B cell (primary cell): ENCODE measurements around the gene RIN3. TPM values are rescaled to one million over a fixed set of nuclear protein-coding genes. Genes with fewer than 3 reads are reported as not detected.

Source experiments
- ATAC-seq: fragments of 200-7000 bp; cut with Tn5 transposase; one replicate; pipeline ENCODE4 v1.10.0; 2021; ENCODE audit warnings: low read depth, mild to moderate bottlenecking, moderate number of reproducible peaks, moderate library complexity
- CTCF ChIA-PET: fragments of 350-600 bp; sonication (Branson Sonifier 250); formaldehyde crosslinking; loops from one replicate; lab custom pipeline; 2021; ENCODE audit warnings: antibody characterized with exemption, inconsistent platforms; lab: Charles Lee
- POLR2A ChIA-PET: fragments of 350-600 bp; sonication (Branson Sonifier 250); formaldehyde crosslinking; loops from one replicate; lab custom pipeline; 2021; ENCODE audit warnings: antibody characterized with exemption; lab: Charles Lee
- DNase-seq: peaks from one replicate; pipeline ENCODE4 v3.0.0; 2013
- H2AFZ ChIP-seq: 2 replicates; pipeline ENCODE4 v1.6.1; 2012; ENCODE audit warnings: mild to moderate bottlenecking, low read depth, low read length; ENCODE audit not compliant: insufficient read depth, poor library complexity, severe bottlenecking
- H3K27ac ChIP-seq, 2 donors: 1 replicate in 1 of 2; 2 replicates in 1 of 2; pipeline ENCODE4 v1.5.1; 2012 to 2013; ENCODE audit warnings: low read length in 2 of 2, mild to moderate bottlenecking in 2 of 2, moderate library complexity in 1 of 2
- H3K27me3 ChIP-seq, 4 experiments: fragments of 200-600 bp in 1 of 4; sonication (generic) in 1 of 4; replicated peaks in 1 of 4; 1 replicate in 2 of 4; 2 replicates in 2 of 4; pipeline versions ENCODE4 v1.6.1 to v1.7.0; 2013 to 2016; ENCODE audit warnings: low read length in 3 of 4, mild to moderate bottlenecking in 2 of 4, mixed read lengths in 1 of 4, moderate library complexity in 1 of 4; ENCODE audit not compliant: insufficient read depth in 4 of 4, control insufficient read depth in 3 of 4; ENCODE audit errors: control extremely low read depth in 1 of 4
- H3K36me3 ChIP-seq, 2 experiments: replicated peaks in 1 of 2; 1 replicate in 1 of 2; 2 replicates in 1 of 2; pipeline versions ENCODE4 v1.6.1 to v1.7.1; 2013; ENCODE audit warnings: low read length in 1 of 2; ENCODE audit not compliant: insufficient read depth in 2 of 2, control insufficient read depth in 1 of 2; ENCODE audit errors: control extremely low read depth in 1 of 2, extremely low read depth in 1 of 2
- H3K4me1 ChIP-seq, 2 donors: fragments of 200-600 bp in 1 of 2; sonication (generic) in 1 of 2; 1 replicate in 1 of 2; 2 replicates in 1 of 2; pipeline versions ENCODE4 v1.5.1 to v1.6.1; 2013 to 2017; ENCODE audit warnings: low read length in 2 of 2; ENCODE audit not compliant: control insufficient read depth in 2 of 2, insufficient read depth in 2 of 2
- H3K4me2 ChIP-seq: replicated peaks from 2 replicates; pipeline ENCODE3; 2012; ENCODE audit warnings: mild to moderate bottlenecking, low read depth, low read length; ENCODE audit not compliant: poor library complexity, severe bottlenecking
- H3K4me3 ChIP-seq, 5 experiments: fragments of 200-600 bp in 1 of 5; sonication (generic) in 1 of 5; 1 replicate in 3 of 5; 2 replicates in 2 of 5; pipeline versions ENCODE4 v1.5.1 to v1.7.0; 2011 to 2016; ENCODE audit warnings: low read length in 4 of 5, mild to moderate bottlenecking in 4 of 5, low read depth in 2 of 5, control low read depth in 1 of 5, moderate library complexity in 1 of 5; ENCODE audit not compliant: insufficient read depth in 1 of 5; ENCODE audit errors: control extremely low read depth in 1 of 5, extremely low read depth in 1 of 5
- H3K79me2 ChIP-seq: fragments of 200-600 bp; sonication (generic); one replicate; pipeline ENCODE4 v1.6.0; 2016; ENCODE audit warnings: low read length; ENCODE audit not compliant: control insufficient read depth, insufficient read depth
- H3K9ac ChIP-seq: fragments of 200-600 bp; sonication (generic); 2 replicates; pipeline ENCODE4 v1.6.1; 2017; ENCODE audit warnings: mild to moderate bottlenecking, low read length, moderate library complexity
- H3K9me3 ChIP-seq, 3 donors: one replicate each; pipeline versions ENCODE4 v1.6.1 to v1.7.1; 2013; ENCODE audit warnings: low read length in 2 of 3; ENCODE audit not compliant: control insufficient read depth in 2 of 3, insufficient read depth in 1 of 3; ENCODE audit errors: control extremely low read depth in 1 of 3
- H4K20me1 ChIP-seq: 2 replicates; pipeline ENCODE4 v1.6.0; 2012; ENCODE audit warnings: mild to moderate bottlenecking, low read length; ENCODE audit not compliant: insufficient read depth, control insufficient read depth, poor library complexity, severe bottlenecking
- H3K27ac Mint-ChIP-seq: one replicate; pipeline ENCODE4 v1.8.0; 2021; ENCODE audit warnings: mixed read lengths
- H3K27me3 Mint-ChIP-seq: one replicate; pipeline ENCODE4 v1.8.0; 2021; ENCODE audit warnings: mixed read lengths
- H3K4me1 Mint-ChIP-seq: one replicate; pipeline ENCODE4 v1.8.0; 2021; ENCODE audit warnings: mixed read lengths
- H3K4me3 Mint-ChIP-seq: one replicate; pipeline ENCODE4 v1.8.0; 2021; ENCODE audit warnings: mixed read lengths
- H3K9me3 Mint-ChIP-seq: one replicate; pipeline ENCODE4 v1.8.0; 2022; ENCODE audit warnings: mixed read lengths; ENCODE audit not compliant: insufficient read depth
- EZH2 ChIP-seq: IDR thresholded peaks from 2 replicates; pipeline ENCODE4 v1.6.1; 2012; ENCODE audit warnings: borderline replicate concordance, low read depth, mild to moderate bottlenecking, moderate library complexity, low read length; ENCODE audit not compliant: insufficient read depth, poor library complexity, severe bottlenecking
- WGBS: methylation state at CpG from one replicate; pipeline ENCODE4 v1.1.5; 2013; ENCODE audit warnings: missing lambda C conversion rate; ENCODE audit not compliant: insufficient coverage; 5-methylcytosine and 5-hydroxymethylcytosine counted together
- intact Hi-C: fragments of 100-400 bp; cut with micrococcal nuclease; formaldehyde crosslinking; loops from one replicate; pipeline ENCODE4 v1.10.0; 2022
- polyA plus RNA-seq: library from polyadenylated mRNA; depleted of rRNA; stranded (reverse); fragments of >200 nt; gene quantifications from 2 replicates; pipeline ENCODE4 v1.2.3, GENCODE V29; 2012
- total RNA-seq, 2 donors: library from RNA; stranded (reverse); fragments of 120-200 nt in 1 of 2; gene quantifications; 1 replicate in 1 of 2; 2 replicates in 1 of 2; pipeline versions ENCODE4 v1.2.3 to v1.2.4, GENCODE V29; 2013 to 2022
- TF ChIP-seq, protein P1 (sequence below): fragments of 200-600 bp; IDR thresholded peaks from one replicate; pipeline ENCODE4 v1.8.0; 2022; ENCODE audit warnings: antibody characterized with exemption, mild to moderate bottlenecking

RIN3 gene
- total and polyA plus RNA-seq, 2 donors (not counting 1 experiment from before 2014, with no cell fraction given), result 62.1 to 123 TPM

GRCh38 chr14:92470215-92470614 lies 43.4 kb upstream of the RIN3 start:
- Histone ChIP-seq H3K27ac (no peak overlapping the region), H3K9ac (no peak overlapping the region), H3K4me3 (no peak overlapping the region), H3K79me2 (no peaks in the 10 kb centered on the region), H3K27me3 (peaks cover 0 to 2% (median 0%) of the 10 kb centered on the region in 4 experiments), H3K36me3 (no peaks in the 10 kb centered on the region), H3K4me1 (no peaks in the 10 kb centered on the region), H3K4me2 (no peak overlapping the region), H2AFZ (no peak overlapping the region), H4K20me1 (no peaks in the 10 kb centered on the region), H3K9me3 (peaks cover 0 to 18% (median 8%) of the 10 kb centered on the region in 3 donors)
- Mint-ChIP-seq H3K27ac (no peak overlapping the region), H3K4me3 (no peak overlapping the region), H3K27me3 (no peaks in the 10 kb centered on the region), H3K9me3 (peaks cover 4% of the 10 kb centered on the region), H3K4me1 (no peaks in the 10 kb centered on the region)
- CTCF ChIA-PET, result no interaction called here
- intact Hi-C loops, result no loop called here
- DNase-seq (no peak), ATAC-seq (no peak)
- TF ChIP-seq, protein P1, sequence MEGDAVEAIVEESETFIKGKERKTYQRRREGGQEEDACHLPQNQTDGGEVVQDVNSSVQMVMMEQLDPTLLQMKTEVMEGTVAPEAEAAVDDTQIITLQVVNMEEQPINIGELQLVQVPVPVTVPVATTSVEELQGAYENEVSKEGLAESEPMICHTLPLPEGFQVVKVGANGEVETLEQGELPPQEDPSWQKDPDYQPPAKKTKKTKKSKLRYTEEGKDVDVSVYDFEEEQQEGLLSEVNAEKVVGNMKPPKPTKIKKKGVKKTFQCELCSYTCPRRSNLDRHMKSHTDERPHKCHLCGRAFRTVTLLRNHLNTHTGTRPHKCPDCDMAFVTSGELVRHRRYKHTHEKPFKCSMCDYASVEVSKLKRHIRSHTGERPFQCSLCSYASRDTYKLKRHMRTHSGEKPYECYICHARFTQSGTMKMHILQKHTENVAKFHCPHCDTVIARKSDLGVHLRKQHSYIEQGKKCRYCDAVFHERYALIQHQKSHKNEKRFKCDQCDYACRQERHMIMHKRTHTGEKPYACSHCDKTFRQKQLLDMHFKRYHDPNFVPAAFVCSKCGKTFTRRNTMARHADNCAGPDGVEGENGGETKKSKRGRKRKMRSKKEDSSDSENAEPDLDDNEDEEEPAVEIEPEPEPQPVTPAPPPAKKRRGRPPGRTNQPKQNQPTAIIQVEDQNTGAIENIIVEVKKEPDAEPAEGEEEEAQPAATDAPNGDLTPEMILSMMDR, result no peak
- TF ChIP-seq EZH2, result no peak
- 100% methylated on average over 1 of the region's 3 CpGs for whole genome bisulfite sequencing
- POLR2A ChIA-PET, result no interaction called here

- Histone ChIP-seq H3K9me3 (peaks cover 0 to 15% (median 8%) of the 10 kb centered on the region in 3 donors), H3K36me3 (no peaks in the 10 kb centered on the region), H3K79me2 (no peaks in the 10 kb centered on the region), H3K27me3 (peaks cover 0 to 2% (median 0%) of the 10 kb centered on the region in 4 experiments), H3K4me1 (no peaks in the 10 kb centered on the region), H2AFZ (no peak overlapping the region), H3K9ac (no peak overlapping the region), H3K27ac (no peak overlapping the region), H3K4me3 (no peak overlapping the region), H3K4me2 (no peak overlapping the region), H4K20me1 (no peaks in the 10 kb centered on the region)
- intact Hi-C loops, result no loop called here
- CTCF ChIA-PET, result no interaction called here
- TF ChIP-seq, protein P1, result no peak
- TF ChIP-seq EZH2, result no peak
- H3K4me3 Mint-ChIP-seq, result no peak overlapping the region
- POLR2A ChIA-PET, result no interaction called here
- H3K27me3 Mint-ChIP-seq, result no peaks in the 10 kb centered on the region
- H3K4me1 Mint-ChIP-seq, result no peaks in the 10 kb centered on the region
- no peak for DNase-seq
- peaks cover 4% of the 10 kb centered on the region for H3K9me3 Mint-ChIP-seq
- WGBS, result 100% methylated on average over 1 of the region's 1 CpG
- no peak overlapping the region for H3K27ac Mint-ChIP-seq
- ATAC-seq, result no peak
Observed at GRCh38 chr14:92470811-92471210, 42.8 kb upstream of the RIN3 start.
